SU-DHL-6 (cell line): ENCODE measurements around the gene FLACC1.

ENCODE experiments used
- H2AFZ ChIP-seq: fragments of 200-600 bp; sonication (generic); 2 replicates; pipeline ENCODE4 v1.6.1; 2014; ENCODE audit warnings: low read depth, mild to moderate bottlenecking, moderate library complexity, mixed read lengths, antibody characterized with exemption, low read length; ENCODE audit not compliant: severe bottlenecking
- H3F3A ChIP-seq: fragments of 200-600 bp; shearing (Covaris generic); 2 replicates; pipeline ENCODE4 v1.6.0; 2016; ENCODE audit warnings: antibody characterized with exemption, mild to moderate bottlenecking; ENCODE audit not compliant: insufficient read depth
- H3K27ac ChIP-seq: fragments of 200-600 bp; sonication (generic); 2 replicates; pipeline ENCODE4 v1.5.1; 2016; ENCODE audit warnings: low read depth, mild to moderate bottlenecking, low read length, moderate library complexity, mixed read lengths
- H3K27me3 ChIP-seq: fragments of 200-600 bp; sonication (generic), shearing (Covaris generic); 2 replicates; pipeline ENCODE4 v1.6.0; 2014; ENCODE audit warnings: mild to moderate bottlenecking, low read length
- H3K36me3 ChIP-seq: fragments of 200-600 bp; sonication (generic); 2 replicates; pipeline ENCODE4 v1.6.1; 2014; ENCODE audit warnings: mild to moderate bottlenecking, low read length, mixed read lengths
- H3K4me2 ChIP-seq: fragments of 300-600, 200-600 bp; shearing (Covaris generic), sonication (generic); 2 replicates; pipeline ENCODE4 v1.6.0; 2014; ENCODE audit warnings: low read length, low read depth, mild to moderate bottlenecking; ENCODE audit not compliant: poor library complexity, severe bottlenecking
- H3K4me3 ChIP-seq: fragments of 200-600 bp; sonication (generic); 2 replicates; pipeline ENCODE4 v1.5.1; 2014; ENCODE audit warnings: antibody characterized with exemption, low read length, mild to moderate bottlenecking, mixed read lengths; ENCODE audit not compliant: insufficient read depth, poor library complexity, severe bottlenecking
- H3K79me2 ChIP-seq: fragments of 200-600 bp; sonication (generic); 2 replicates; pipeline ENCODE4 v1.6.1; 2014; ENCODE audit warnings: mild to moderate bottlenecking, low read length, moderate library complexity; ENCODE audit not compliant: insufficient read depth
- H3K9ac ChIP-seq: fragments of 200-600 bp; sonication (generic); 2 replicates; pipeline ENCODE4 v1.7.0; 2014; ENCODE audit warnings: mild to moderate bottlenecking, low read length
- H3K9me2 ChIP-seq: fragments of 200-600 bp; sonication (generic); replicated peaks from 2 replicates; pipeline ENCODE4 v1.6.1; 2014; ENCODE audit warnings: low read length; ENCODE audit not compliant: insufficient read depth
- H3K9me3 ChIP-seq: fragments of 200-600 bp; sonication (generic); 2 replicates; pipeline ENCODE4 v1.6.1; 2014; ENCODE audit warnings: low read length, mixed read lengths; ENCODE audit not compliant: insufficient read depth
- H4K20me1 ChIP-seq: fragments of 200-600 bp; sonication (generic); 2 replicates; pipeline ENCODE4 v1.6.1; 2014; ENCODE audit warnings: low read depth, mild to moderate bottlenecking, antibody characterized with exemption, low read length, moderate library complexity, mixed read lengths
- CTCF ChIP-seq: fragments of 200-600 bp; sonication (generic); IDR thresholded peaks from one replicate; pipeline ENCODE4 v1.5.1; 2017; ENCODE audit warnings: antibody characterized with exemption, mild to moderate bottlenecking, low read length, moderate library complexity; ENCODE audit not compliant: insufficient read depth, poor library complexity, severe bottlenecking
- EZH2phosphoT487 ChIP-seq: fragments of 200-600 bp; sonication (generic), shearing (Covaris generic); conservative IDR thresholded peaks from 2 replicates; pipeline ENCODE4 v1.6.1; 2018; ENCODE audit warnings: mild to moderate bottlenecking, antibody characterized with exemption, low read length, moderate library complexity, mixed read lengths

The FLACC1 gene

DNA sequence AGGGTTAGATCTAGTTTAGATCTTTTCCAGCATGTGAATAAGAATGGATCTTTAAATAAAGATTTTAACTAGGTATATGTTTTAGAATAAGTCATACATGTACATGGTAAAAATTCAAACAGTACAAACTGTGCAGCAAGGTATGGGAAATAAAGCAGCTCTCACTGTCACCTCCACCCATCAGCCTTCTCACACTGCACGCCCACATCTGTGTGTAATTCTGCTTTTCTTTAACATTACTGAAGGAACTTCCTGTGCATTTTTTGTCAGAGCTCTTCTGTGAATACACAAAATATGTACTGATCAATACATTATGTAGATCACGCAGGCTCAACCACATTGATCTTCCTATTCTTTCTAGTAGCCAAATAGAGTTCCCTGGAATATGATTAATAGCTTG lies 93.4 kb downstream of the FLACC1 start:
- no peak overlapping the region for H3K4me3 ChIP-seq
- H3K9me2 ChIP-seq, result no peaks in the 10 kb centered on the region
- peaks cover 70% of the 10 kb centered on the region for H3K79me2 ChIP-seq
- no peaks in the 10 kb centered on the region for H3K9me3 ChIP-seq
- no peak overlapping the region for H3K27ac ChIP-seq
- no peaks in the 10 kb centered on the region for H4K20me1 ChIP-seq
- no peaks in the 10 kb centered on the region for H3K36me3 ChIP-seq
- no peak overlapping the region for H2AFZ ChIP-seq
- no peak for TF ChIP-seq EZH2phosphoT487
- no peak for TF ChIP-seq CTCF
- peak overlapping the region; percentile 99 for H3K4me2 ChIP-seq
- H3K9ac ChIP-seq, result no peak overlapping the region
- H3K27me3 ChIP-seq, result no peaks in the 10 kb centered on the region
- H3F3A ChIP-seq, result peaks cover 13% of the 10 kb centered on the region

GRCh38 chr2:201262718-201263117 lies 94.4 kb downstream of the FLACC1 start:
- Histone ChIP-seq H3K79me2 (peaks cover 70% of the 10 kb centered on the region), H3K27me3 (no peaks in the 10 kb centered on the region), H3K4me2 (peak overlapping the region; percentile 99), H4K20me1 (no peaks in the 10 kb centered on the region), H3K27ac (no peak overlapping the region), H3K9me2 (no peaks in the 10 kb centered on the region), H3K36me3 (no peaks in the 10 kb centered on the region), H3K4me3 (no peak overlapping the region), H2AFZ (no peak overlapping the region), H3K9ac (0 out of 2 replicates have a peak overlapping the region, but pooled peaks have one; percentile 2), H3F3A (peaks cover 23% of the 10 kb centered on the region), H3K9me3 (no peaks in the 10 kb centered on the region)
- no peak for TF ChIP-seq EZH2phosphoT487
- TF ChIP-seq CTCF, result no peak

- peaks cover 27% of the 10 kb centered on the region for H3F3A ChIP-seq
- H3K36me3 ChIP-seq, result no peaks in the 10 kb centered on the region
- peak overlapping the region; percentile 66 for H3K9ac ChIP-seq
- H3K4me2 ChIP-seq, result peak overlapping the region; percentile 99
- peaks cover 63% of the 10 kb centered on the region for H3K79me2 ChIP-seq
- H2AFZ ChIP-seq, result no peak overlapping the region
- TF ChIP-seq EZH2phosphoT487, result no peak
- no peak for TF ChIP-seq CTCF
- peak overlapping the region; percentile 88 for H3K27ac ChIP-seq
- H3K4me3 ChIP-seq, result peak overlapping the region; percentile 72
- H3K9me3 ChIP-seq, result no peaks in the 10 kb centered on the region
- no peaks in the 10 kb centered on the region for H4K20me1 ChIP-seq
- H3K9me2 ChIP-seq, result no peaks in the 10 kb centered on the region
- H3K27me3 ChIP-seq, result no peaks in the 10 kb centered on the region
These were observed 95.2 kb downstream of the FLACC1 start for GRCh38 chr2:201261906-201262305.
